GM19452 (cell line): Measurements from ENCODE around the gene NCEH1.
A peak's percentile ranks its signal among the peaks of the same experiment; 100 is the strongest.

Experiments used
- ATAC-seq: cut with Tn5 transposase; IDR thresholded peaks from one replicate; pipeline ENCODE4 v1.9.1; 2021; ENCODE audit not compliant: unreplicated experiment

Gene NCEH1

DNA sequence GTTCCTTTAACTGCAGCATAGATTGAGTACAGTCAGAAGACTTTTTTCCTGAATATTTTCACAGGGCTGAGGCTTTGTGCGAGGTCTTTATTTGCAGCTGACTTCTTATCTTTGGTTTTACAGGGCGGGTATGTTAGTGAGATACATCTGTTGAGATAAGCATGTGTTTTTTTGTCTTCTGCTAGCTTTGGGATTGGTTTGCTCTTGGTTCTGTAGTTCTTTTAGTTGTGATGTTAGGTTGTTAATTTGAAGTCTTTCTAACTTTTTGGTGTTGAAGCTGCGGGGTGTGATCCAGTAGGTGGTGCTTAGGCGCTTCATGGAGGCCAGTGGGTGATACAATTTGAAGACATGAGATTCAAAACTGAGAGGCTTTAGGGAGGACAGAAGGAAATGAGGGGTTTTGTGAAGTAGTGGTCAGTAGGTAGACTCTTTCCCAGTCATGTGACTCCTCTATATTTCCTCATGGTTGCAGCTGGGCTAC lies 119.7 kb downstream of the NCEH1 start:
- ATAC-seq = no peak

GRCh38 chr3:172586436-172586835 lies 124.4 kb downstream of the NCEH1 start:
- no peak for ATAC-seq

- no peak for ATAC-seq
Measured at GRCh38 chr3:172585954-172586353, 124.9 kb downstream of the NCEH1 start.

DNA sequence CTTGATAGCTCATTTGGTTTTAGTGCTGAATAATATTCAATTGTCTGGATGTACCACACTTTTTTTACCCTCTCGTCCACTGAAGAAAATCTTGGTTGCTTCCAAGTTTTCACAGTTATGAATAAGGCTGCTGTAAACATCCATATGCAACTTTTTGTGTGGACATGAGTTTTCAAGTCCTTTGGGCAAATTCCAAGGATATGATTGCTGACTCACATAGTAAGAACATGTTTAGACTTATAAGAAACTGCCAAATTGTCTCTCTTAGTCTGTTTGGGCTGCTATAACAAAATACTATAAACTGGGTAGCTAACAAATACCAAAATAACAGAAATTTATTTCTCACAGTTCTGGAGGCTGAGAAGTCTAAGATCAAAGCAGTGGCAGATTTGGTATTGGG lies 128.2 kb downstream of the NCEH1 start:
- ATAC-seq = no peak

GRCh38 chr3:172581757-172582166 lies 129.1 kb downstream of the NCEH1 start:
- ATAC-seq = no peak

GRCh38 chr3:172580680-172581401 lies 130.0 kb downstream of the NCEH1 start:
- peak; percentile 74 for ATAC-seq
